ENCODE measurements around the gene RFPL1.
"Not testable (repeated sequence)": the region's sequence is repeated elsewhere in the genome, so short reads cannot be mapped to it uniquely, and the experiment has no call there.

Gene RFPL1

GRCh38 chr22:29485448-29485847, 47.1 kb downstream of the RFPL1 start:
- ChIA-PET POLR2A (ENCODE audit: low non-redundant PET) (no interaction called here), CTCF (no interaction called here)
- no peak for TF ChIP-seq CTCF (conservative IDR thresholded peaks at IDR 0.05; ENCODE audit: low read depth)
- H3K27ac ChIP-seq: no peak overlapping the region
- no peak for DNase-seq (ENCODE audit: low spot score)

GRCh38 chr22:29487426-29487986, 49.1 kb downstream of the RFPL1 start:
- DNase-seq (ENCODE audit: low spot score): no peak
- no peak overlapping the region for H3K27ac ChIP-seq
- CTCF ChIA-PET: no interaction called here
- no peak for TF ChIP-seq CTCF (conservative IDR thresholded peaks at IDR 0.05; ENCODE audit: low read depth)
- POLR2A ChIA-PET (ENCODE audit: low non-redundant PET): no interaction called here

- POLR2A ChIA-PET (ENCODE audit: low non-redundant PET); CTCF ChIA-PET; H3K27ac ChIP-seq; DNase-seq (ENCODE audit: low spot score): not testable (repeated sequence)
These were observed 50.9 kb downstream of the RFPL1 start for GRCh38 chr22:29489127-29489780.

- POLR2A ChIA-PET (ENCODE audit: low non-redundant PET): no interaction called here
- no peak for DNase-seq (ENCODE audit: low spot score)
- CTCF ChIA-PET: no interaction called here
- TF ChIP-seq CTCF (conservative IDR thresholded peaks at IDR 0.05; ENCODE audit: low read depth): no peak
- no peak overlapping the region for H3K27ac ChIP-seq
These were observed 52.6 kb downstream of the RFPL1 start for GRCh38 chr22:29491012-29491411.
